ENCODE data around the gene AFDN. TPM values are rescaled to one million over a fixed set of nuclear protein-coding genes. Genes with fewer than 3 reads are reported as not detected.
A peak's percentile ranks its signal among the peaks of the same experiment; 100 is the strongest.

Gene AFDN
- total and polyA plus RNA-seq, 2 of the 8 experiments (the other 6 are each of a cell fraction or from before 2014, with no cell fraction given): 53.4 to 192 TPM

- Histone ChIP-seq H2BK15ac (ENCODE audit: low read length) (no peak overlapping the region), H2BK20ac (ENCODE audit: low read length) (no peak overlapping the region), H2BK120ac (replicated peaks; ENCODE audit: low read depth, low read length) (no peak overlapping the region), H3K4me3 (ENCODE audit: extremely low read depth in 1 of 4, insufficient read depth in 2 of 4, low read depth in 3 of 4, low read length in 4 of 4) (no peak overlapping the region), H2BK12ac (ENCODE audit: low read depth, low read length) (no peak overlapping the region; the same call in 1 of the 2 replicates), H3K4ac (replicated peaks; ENCODE audit: insufficient read length, low read depth, low read length) (no peak overlapping the region), H2AK5ac (ENCODE audit: low read depth, low read length) (no peak overlapping the region), H3K9me3 (ENCODE audit: insufficient read depth in 2 of 2, low read depth in 1 of 2, low read length in 1 of 2) (no peaks in the 10 kb centered on the region), H4K8ac (ENCODE audit: extremely low read depth, insufficient read depth, low read length) (no peak overlapping the region), H2BK5ac (ENCODE audit: low read depth, low read length) (no peak overlapping the region), H3K23me2 (ENCODE audit: low read depth, low read length) (peaks cover 2% of the 10 kb centered on the region; the same call in 1 of the 2 replicates), H3K36me3 (ENCODE audit: control insufficient read depth in 2 of 4, insufficient read depth in 4 of 4, low read length in 3 of 4) (no peaks in the 10 kb centered on the region), H4K20me1 (replicated peaks in 1 of 2; ENCODE audit: control insufficient read depth in 1 of 2, insufficient read depth in 2 of 2, low read length in 2 of 2) (peaks cover 5 to 14% of the 10 kb centered on the region in 2 experiments), H3K18ac (ENCODE audit: extremely low read depth, low read length) (no peak overlapping the region), H2AFZ (ENCODE audit: low read length) (no peak overlapping the region), H3K79me2 (ENCODE audit: control insufficient read depth in 1 of 2, insufficient read depth in 2 of 2, low read length in 2 of 2) (peaks cover 25 to 100% of the 10 kb centered on the region in 2 experiments; a peak in 3 of 4 replicates), H4K91ac (replicated peaks; ENCODE audit: insufficient read length, low read length) (no peak overlapping the region), H3K9ac (replicated peaks in 1 of 4; ENCODE audit: extremely low read depth in 1 of 4, low read depth in 3 of 4, low read length in 3 of 4) (no peak overlapping the region), H3K14ac (ENCODE audit: insufficient read length) (no peak overlapping the region), H3K56ac (replicated peaks; ENCODE audit: insufficient read length, low read depth, low read length) (no peak overlapping the region), H4K5ac (ENCODE audit: insufficient read length, low read depth, low read length) (no peak overlapping the region), H3K27me3 (replicated peaks in 1 of 4; ENCODE audit: control insufficient read depth in 3 of 4, extremely low read depth in 1 of 4, insufficient read depth in 3 of 4, low read length in 3 of 4) (no peaks in the 10 kb centered on the region), H3K79me1 (ENCODE audit: low read depth, low read length) (peaks cover 6% of the 10 kb centered on the region; the same call in 1 of the 2 replicates), H3K23ac (ENCODE audit: insufficient read length) (no peak overlapping the region), H3K4me2 (ENCODE audit: insufficient read depth in 1 of 2, low read depth in 2 of 2, low read length in 2 of 2) (no peak overlapping the region), H3K27ac (ENCODE audit: low read depth, low read length) (peak overlapping the region; percentile 37; the same call in 1 of the 2 replicates), H3K4me1 (replicated peaks in 1 of 4; ENCODE audit: control insufficient read depth in 3 of 4, insufficient read depth in 4 of 4, low read length in 3 of 4) (peaks cover 3 to 21% (median 16%) of the 10 kb centered on the region in 4 experiments)
- CTCF ChIA-PET (ENCODE audit: partially characterized antibody): interaction anchor here (0.6 kb wide), 2 partner anchors 197 to 327 kb away, joined by 3 read pairs; no protein-coding TSS in a partner anchor
- POLR2A ChIA-PET (ENCODE audit: partially characterized antibody): no interaction called here
- DNase-seq (ENCODE audit: low read depth in 1 of 2, low spot score in 2 of 2): no peak
- 54 to 100% methylated on average over 1 to 7 of the region's 7 CpGs for WGBS, 2 experiments (ENCODE audit: extremely low coverage in 1 of 2, insufficient coverage in 1 of 2, insufficient read length in 1 of 2, insufficient replicate concordance in 2 of 2, low coverage in 1 of 2, low lambda C conversion rate in 2 of 2, missing lambda C conversion rate in 1 of 2)
- TF ChIP-seq TAF7 (optimal IDR thresholded peaks at IDR 0.05; ENCODE audit: borderline replicate concordance, low read depth, low read length): no peak
- no peak for TF ChIP-seq SIN3A (conservative IDR thresholded peaks at IDR 0.05 in 1 of 2, IDR thresholded peaks at IDR 0.05 in 1 of 2; ENCODE audit: low read depth in 1 of 2, low read length in 2 of 2)
- TF ChIP-seq BCL11A (IDR thresholded peaks at IDR 0.05; ENCODE audit: low read depth in 2 of 2, low read length in 2 of 2): no peak
- no peak for TF ChIP-seq CHD2 (IDR thresholded peaks at IDR 0.05; ENCODE audit: low read length)
- no peak for TF ChIP-seq HDAC6 (IDR thresholded peaks at IDR 0.05; ENCODE audit: low read depth, low read length)
- TF ChIP-seq YY1 (IDR thresholded peaks at IDR 0.05; ENCODE audit: low read depth, low read length): no peak
- no peak for TF ChIP-seq ZNF274 (IDR thresholded peaks at IDR 0.05; ENCODE audit: borderline replicate concordance, extremely low read depth, low read length)
- no peak for TF ChIP-seq SP1 (IDR thresholded peaks at IDR 0.05; ENCODE audit: low read depth, low read length)
- no peak for TF ChIP-seq SUZ12 (IDR thresholded peaks at IDR 0.05; ENCODE audit: low read length)
- TF ChIP-seq CBX8 (IDR thresholded peaks at IDR 0.05; ENCODE audit: borderline replicate concordance, low read depth, low read length): no peak
- no peak for TF ChIP-seq BRCA1 (IDR thresholded peaks at IDR 0.05; ENCODE audit: low read depth, low read length)
- no peak for FAIRE-seq
Measured at GRCh38 chr6:167858842-167859664, 32.3 kb downstream of the AFDN start.

All from H1 (cell line).